GM18858 (cell line): Measurements from ENCODE around the gene NTN5.

Source experiments
- ATAC-seq: cut with Tn5 transposase; IDR thresholded peaks from one replicate; pipeline ENCODE4 v1.9.1; 2021; ENCODE audit not compliant: unreplicated experiment

The NTN5 gene

DNA sequence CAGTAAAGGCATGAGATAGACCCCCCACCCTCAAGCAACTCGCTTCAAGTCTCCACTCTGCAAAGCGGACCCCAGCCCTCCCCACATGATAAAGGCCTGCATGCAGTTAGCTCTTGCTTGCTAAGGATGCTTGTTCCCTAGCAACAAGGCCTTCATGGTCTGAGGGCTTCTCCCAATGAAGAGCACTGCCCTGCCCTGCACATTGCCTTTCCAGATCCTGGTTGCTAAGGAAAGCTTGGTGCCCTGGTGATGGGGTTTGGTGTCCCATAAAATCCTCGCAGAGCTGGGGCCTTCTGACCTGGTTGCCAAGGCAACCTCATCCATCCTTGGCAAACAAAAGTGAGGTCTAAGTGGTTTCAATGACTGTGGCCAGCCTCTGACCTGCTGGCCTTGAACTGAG is 41.6 kb downstream of the NTN5 start:
- no peak for ATAC-seq

DNA sequence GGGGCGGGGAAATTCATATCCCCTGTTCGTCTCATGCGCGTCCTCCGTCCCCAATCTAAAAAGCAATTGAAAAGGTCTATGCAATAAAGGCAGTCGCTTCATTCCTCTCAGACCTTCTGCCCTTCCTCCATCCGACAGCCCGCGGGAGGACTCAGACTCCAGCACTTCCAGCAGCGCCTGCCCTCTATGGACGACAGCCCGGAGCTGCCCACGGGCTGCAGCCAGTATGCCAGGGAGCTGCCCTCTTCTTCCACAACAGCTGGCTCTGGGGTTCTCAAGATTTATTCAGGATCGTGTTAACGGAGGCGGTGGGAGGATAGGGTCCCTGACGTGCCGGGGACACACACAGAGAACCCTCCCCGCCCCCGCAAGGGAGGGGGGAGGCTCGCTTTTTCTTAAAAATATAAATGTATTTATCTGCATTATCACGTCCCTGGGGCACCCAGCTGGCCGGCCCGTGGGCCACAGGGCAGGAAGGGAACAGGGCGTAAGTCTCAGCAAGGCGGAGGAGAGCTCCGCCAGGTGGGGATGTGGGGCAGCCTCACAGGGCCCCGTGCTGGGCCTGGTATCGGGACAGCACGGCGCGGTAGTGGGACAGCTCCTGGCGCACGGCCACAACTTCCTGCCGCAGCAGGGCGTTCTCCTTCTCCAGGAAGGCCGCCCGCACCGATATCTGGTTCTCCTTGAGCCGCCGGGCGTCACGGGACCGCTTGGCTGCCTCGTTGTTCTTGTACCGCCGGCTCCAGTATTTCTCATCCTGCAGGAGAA is 42.3 kb downstream of the NTN5 start:
- no peak for ATAC-seq

DNA sequence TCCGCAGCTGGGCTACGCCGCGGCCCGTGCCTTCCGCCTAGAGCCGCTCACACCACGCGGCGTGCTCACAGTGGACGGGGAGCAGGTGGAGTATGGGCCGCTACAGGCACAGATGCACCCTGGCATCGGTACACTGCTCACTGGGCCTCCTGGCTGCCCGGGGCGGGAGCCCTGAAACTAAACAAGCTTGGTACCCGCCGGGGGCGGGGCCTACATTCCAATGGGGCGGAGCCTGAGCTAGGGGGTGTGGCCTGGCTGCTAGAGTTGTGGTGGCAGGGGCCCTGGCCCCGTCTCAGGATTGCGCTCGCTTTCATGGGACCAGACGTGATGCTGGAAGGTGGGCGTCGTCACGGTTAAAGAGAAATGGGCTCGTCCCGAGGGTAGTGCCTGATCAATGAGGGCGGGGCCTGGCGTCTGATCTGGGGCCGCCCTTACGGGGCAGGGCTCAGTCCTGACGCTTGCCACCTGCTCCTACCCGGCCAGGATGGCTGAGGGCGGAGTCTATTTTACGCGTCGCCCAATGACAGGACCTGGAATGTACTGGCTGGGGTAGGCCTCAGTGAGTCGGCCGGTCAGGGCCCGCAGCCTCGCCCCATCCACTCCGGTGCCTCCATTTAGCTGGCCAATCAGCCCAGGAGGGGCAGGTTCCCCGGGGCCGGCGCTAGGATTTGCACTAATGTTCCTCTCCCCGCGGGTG is 43.1 kb downstream of the NTN5 start:
- ATAC-seq, result no peak

DNA sequence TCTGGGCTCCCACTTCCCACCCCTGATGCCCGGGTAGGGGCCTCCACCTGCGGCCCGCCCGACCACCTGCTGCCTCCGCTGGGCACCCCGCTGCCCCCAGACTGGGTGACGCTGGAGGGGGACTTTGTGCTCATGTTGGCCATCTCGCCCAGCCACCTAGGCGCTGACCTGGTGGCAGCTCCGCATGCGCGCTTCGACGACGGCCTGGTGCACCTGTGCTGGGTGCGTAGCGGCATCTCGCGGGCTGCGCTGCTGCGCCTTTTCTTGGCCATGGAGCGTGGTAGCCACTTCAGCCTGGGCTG is 43.6 kb downstream of the NTN5 start:
- ATAC-seq, result no peak

DNA sequence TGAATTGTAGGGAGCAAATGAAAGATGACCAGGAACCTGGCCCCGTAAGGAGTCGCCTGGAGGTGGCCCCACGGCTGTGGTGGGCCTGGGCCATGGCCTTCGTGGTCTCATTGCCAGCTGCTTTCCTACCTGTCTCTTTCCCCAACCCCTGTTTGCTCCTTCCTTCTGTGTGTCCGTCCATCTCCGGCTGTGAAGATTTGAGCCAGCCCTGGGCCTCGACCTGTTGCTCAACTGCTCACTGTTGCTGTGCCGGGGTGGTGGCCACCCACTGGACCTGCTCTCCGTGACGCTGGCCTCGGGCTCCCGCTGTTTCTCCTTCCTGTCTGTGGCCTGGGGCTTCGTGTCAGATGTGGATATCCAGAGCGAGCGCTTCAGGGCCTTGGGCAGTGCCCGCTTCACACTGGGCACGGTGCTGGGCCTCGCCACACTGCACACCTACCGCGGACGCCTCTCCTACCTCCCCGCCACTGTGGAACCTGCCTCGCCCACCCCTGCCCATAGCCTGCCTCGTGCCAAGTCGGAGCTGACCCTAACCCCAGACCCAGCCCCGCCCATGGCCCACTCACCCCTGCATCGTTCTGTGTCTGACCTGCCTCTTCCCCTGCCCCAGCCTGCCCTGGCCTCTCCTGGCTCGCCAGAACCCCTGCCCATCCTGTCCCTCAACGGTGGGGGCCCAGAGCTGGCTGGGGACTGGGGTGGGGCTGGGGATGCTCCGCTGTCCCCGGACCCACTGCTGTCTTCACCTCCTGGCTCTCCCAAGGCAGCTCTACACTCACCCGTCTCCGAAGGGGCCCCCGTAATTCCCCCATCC is 44.1 kb downstream of the NTN5 start:
- ATAC-seq, result no peak

DNA sequence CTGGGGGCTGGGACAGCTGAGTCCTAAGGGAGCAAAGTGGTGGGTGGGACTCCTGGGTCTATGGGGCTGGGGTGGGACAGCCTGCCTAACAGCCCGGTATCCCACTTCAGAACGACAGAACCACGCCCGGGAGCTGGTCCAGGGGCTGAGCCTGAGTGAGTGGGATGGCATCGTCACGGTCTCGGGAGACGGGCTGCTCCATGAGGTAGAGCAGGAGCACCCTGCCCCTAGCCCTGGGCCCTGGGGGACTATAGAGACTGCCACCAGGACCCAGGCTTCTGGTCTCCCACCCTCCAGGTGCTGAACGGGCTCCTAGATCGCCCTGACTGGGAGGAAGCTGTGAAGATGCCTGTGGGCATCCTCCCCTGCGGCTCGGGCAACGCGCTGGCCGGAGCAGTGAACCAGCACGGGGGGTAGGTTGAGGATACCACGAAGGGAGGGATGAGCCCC is 44.9 kb downstream of the NTN5 start:
- no peak for ATAC-seq

DNA sequence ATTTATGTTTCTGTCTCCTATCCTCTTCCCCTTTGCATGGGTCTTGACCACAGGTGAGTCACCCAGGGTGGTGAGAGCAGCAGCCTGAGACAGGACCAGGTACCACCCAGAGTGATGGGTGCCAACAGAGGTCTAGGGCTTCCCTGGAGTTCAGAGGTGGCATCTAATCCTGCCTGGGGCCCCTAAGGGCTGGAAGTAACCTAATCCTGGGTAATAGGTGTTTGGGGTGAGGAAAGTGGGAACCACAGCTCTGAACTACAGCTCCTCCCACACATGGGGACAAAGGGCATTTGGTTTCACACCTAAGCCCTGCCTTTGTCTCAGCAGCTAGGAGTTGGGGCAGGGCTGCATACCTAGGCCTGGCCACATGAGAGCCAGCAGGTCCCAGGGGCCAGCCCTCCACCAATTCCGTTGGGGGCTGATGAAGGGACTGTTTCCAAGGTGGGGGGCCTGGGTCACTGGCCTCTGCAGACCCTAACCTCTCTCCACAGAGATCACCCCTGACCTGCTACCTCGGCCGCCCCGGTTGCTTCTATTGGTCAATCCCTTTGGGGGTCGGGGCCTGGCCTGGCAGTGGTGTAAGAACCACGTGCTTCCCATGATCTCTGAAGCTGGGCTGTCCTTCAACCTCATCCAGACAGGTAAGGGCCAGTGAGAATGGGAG is 45.5 kb downstream of the NTN5 start:
- no peak for ATAC-seq

DNA sequence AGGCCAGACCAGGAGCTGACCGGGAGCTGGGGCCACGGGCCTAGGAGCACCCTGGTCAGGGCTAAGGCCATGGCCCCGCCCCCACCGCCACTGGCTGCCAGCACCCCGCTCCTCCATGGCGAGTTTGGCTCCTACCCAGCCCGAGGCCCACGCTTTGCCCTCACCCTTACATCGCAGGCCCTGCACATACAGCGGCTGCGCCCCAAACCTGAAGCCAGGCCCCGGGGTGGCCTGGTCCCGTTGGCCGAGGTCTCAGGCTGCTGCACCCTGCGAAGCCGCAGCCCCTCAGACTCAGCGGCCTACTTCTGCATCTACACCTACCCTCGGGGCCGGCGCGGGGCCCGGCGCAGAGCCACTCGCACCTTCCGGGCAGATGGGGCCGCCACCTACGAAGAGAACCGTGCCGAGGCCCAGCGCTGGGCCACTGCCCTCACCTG is 46.9 kb downstream of the NTN5 start:
- ATAC-seq, result no peak

DNA sequence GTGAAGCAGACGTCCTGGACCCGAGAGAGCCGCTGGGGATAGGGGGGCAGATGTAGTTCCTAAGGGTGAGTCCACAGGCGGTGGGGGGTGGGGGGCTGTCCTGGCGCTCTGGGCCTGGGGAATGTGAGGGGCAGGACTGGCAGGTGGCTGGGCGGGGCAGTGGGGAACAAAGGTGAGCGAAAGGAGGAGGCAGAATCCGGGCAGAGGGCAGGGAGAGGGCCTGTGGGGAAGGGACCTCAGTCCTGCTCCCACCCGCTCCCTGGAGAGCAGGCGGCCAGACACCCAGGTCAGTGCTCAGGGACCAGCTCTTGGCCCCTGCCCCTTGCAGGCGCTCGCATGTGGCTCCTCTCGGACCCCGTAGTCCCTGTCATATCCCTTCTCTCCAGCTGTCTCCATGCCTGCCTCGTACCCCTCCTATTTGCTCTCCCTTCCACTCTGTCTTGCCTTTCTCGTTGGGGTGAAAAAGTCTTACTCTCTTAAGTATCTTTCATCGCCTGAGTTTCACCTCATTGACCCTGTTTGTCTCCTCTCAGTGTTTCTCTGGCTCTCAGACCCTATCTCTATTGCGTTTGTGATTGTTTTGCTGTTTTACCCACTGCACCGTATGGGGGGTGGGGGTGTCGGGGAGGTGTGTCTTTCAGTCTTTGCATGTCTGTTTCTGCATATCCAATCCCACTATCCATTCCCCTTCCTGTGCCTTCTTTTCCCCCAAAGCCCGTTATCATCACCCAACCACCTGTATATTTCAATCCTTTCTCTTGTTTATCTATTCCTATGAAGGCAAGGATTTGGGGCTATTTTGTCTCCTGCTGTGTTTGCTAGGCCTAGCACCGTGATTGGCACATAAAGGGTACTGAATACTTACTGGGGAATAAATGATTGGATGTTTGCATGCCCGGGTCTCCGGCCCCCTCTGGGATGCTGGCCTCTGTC is 47.8 kb downstream of the NTN5 start:
- ATAC-seq, result no peak

DNA sequence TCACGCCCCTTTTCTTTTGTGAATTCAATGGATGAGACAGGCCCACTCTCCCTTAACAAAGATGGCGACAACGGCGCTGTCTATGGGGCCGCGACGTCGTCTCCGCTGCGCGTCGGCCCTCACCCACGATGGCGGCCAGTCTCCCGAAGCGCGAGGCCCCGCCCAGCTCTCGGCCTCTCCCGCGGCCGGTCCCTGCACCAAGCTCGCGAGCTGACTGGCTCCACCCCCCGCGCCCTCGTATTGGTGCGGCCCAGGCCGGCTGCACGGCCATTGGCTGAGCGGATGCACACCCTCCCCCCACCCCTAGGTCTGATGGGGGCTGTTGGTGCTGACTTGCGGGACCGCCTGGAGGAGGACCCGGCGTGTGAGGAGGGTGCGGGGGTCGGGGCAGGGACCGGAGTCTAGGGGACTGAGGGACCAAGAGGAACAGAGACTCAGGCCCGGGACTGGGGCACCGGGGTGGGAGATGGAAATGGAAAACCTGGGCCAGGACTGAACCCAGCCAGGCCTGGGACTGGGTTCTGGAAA is 48.7 kb downstream of the NTN5 start:
- ATAC-seq, result peak; percentile 42

DNA sequence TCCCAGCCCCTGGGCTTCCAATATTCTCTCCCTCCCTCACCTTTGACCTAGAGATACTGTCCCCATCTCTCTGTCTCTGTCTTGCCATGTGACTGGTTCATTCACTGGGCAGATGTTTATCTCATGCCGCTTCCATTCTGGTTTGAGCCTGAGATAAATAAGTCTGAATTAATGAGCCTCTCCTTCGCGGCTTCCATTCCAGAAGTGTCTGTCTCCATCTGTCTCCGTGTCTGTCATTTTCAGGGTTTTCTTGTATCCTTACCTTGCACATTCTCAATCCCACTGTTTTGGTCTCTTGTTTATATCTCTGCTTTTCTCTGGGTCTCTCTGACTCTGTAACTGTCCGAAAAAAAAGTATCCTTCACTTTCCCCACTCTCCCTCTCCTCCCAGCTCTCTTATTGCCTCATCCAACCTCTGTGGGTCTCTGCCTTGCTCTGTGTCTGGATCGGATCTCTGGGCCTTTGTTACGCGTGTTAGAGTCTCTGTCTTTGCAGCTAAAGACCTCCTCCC is 49.2 kb downstream of the NTN5 start:
- no peak for ATAC-seq

DNA sequence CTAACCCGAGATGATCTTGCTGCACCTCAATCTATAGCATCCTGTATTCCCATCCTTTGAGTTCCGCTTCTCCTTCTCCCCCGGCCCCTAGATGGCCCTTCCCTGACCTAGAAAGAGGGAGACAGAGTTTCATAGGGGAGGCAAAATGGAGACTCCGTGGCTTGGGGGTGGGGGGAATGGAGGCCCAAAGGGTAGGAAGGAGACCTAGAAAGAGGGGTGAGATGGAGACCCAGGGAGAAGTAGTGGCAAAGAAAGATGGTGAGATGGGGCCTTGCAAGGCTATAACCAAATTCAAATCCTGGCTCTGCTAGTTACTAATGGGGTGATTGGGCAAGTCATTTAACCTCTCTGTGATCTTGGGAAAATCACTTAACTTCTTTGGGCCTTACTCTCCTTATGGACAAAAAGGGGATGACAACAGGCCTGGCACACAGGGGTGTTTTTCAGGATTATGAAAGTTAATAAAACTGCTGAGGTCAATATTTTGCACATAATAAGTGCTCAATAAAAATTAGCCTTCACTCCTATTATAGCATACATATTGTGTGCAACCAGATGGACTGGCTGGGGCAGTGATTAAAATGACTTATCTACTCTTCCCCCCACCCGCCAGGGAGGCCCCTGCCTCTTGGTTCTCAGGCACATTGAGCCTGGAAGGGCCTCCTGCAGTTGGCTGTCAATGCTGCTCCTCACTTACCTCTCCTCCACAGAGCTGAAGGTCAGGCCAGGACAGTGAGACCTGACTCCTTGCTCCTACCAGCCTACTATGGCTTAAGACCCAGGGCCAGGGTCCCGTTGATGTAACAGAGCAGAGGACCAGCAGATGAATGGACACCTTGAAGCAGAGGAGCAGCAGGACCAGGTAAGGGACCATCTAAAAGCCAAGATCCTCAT is 52.9 kb downstream of the NTN5 start:
- no peak for ATAC-seq

DNA sequence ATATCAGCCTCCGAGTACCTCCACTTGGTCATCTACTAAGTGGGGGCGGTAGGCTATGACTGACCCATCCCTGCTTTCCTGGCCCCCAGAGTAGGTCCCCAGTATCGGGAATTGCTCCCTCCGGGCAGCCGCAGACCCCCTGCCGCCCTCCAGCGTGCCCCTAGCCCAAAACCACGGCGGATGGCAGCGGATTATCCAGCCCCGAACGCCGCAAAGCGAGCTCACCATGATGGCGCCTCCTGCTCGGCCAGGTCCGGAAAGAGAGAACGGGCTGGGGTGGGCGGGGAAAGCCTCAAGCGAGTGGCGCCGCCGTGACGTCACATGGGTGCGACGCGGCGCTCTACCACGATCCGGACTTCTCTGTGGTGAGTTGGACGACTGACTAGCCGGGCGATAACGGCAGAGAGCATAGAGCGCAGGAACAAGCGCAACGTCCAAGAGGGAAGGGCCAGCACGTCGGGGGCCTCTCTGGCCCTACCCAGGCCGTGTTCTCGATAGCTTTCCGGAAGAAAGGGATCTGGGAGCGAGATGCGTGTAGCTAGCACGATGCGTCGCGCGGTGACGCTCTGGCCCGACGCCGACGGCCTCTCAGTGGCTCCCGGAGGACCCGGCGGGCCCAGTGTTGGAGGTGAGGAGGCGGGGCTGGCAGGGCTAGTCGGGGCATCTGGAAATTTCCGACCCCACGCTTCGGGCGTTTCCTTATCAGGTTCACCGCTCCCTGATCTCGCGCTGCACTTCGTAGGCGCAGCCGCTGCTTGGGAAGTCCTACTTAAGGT is 53.7 kb downstream of the NTN5 start, which contains the start of the genes RPL18 and SPHK2:
RPL18 (minus strand) TSS at position 263 of the 776 bp plus-strand sequence; CDS start at position 228, 35 bp downstream.
SPHK2 (plus strand) TSS at position 591 of the 776 bp plus-strand sequence. CDS start 1,009 bp downstream, outside the sequence.
- ATAC-seq, result peak; percentile 76

DNA sequence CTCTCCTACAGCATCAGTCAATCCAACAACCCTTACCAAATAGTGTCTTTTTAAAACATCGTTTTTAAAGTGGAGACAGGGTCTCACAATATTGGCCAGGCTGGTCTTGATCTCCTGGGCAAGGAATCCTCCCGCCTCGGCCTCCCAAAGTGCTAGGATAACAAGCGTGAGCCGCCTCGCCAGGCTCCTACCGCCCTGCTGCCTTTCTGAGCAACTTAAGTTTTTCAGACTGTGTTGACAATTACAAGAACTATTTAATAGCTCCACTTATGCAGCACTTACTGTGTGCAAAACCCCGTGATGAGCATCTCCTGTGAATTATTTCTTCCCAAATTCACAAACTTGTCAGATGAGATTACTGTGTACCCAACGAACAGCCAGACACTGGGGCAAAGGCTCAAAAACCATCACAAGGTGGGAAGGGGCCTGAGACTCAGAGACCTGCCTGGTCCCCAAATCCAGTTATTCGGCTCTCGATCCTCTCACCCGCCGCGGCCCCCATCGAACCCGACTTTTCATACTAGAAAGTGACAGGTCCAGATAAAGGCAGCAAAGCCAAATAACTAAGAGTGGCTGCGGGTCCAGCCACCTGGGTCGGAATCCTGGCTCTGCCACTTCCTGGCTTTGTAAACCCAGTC is 54.4 kb downstream of the NTN5 start:
- ATAC-seq, result no peak

DNA sequence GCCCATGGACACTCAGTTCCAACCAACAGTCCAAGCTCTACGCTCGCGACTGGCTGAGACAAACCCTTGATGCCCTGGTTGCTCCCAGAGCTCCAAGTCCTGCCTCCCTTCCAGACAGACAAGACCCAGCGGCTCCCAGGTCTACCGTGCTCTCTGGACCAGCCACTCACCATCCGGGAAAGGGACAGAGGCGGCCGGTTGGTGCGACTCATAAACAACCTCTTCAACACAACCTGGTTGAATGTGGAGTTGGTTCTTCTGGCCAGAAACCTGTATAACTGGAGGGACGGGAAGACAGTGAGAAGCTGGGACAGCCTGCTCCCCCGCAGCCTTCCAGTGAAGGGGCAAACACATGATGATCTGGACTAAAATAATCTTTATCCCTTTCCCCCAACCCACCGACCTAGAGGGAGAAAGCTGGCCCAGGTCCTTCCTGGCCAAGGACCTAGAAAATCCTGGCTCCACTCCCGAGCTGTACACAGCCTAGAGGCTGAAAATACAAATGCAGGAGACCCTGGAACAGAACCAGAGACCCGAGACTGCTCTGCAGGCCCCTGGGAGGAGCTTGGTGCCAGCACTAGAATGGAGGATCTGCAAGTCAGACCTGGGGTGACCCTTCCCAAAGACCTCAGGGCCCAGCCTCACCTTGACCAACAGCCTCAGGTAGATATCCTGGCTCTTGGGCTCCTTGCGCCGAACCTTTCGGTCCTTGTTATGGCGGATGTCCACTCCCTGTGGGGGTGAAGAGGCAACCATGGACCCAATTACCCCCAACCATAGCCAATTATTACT is 55.5 kb downstream of the NTN5 start:
- no peak for ATAC-seq

DNA sequence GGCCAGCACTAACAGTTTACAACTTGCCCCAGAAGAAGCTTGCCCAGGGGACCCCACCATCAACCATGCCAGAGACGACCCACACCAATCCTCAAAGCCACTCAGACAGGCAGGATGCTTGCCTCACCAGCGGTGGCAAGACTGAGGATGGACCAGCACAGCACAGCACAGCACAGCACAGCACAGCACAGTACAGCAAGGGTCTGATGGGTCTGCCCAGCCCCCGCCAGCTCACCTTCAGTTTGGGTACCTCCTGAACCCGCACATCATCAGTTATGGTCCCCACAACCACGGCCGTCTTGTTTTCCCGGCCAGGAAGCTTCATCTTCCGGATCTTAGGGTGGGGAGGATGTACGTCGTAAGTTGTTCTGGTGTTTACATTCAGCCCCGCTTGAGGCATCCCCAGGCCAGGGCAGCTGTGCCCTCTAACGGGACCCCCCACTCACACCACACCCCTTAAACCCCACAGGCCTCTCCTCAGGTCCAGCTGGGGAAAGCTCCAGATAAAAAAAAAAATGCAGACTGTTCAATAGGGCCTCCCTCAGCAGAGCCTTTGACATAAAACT is 56.2 kb downstream of the NTN5 start:
- no peak for ATAC-seq
